ACC112 (cell line): ENCODE data around the gene PCDHB15.
"Not testable (repeated sequence)": the region's sequence is repeated elsewhere in the genome, so short reads cannot be mapped to it uniquely, and the experiment has no call there.

Experiments used
- H2AFZ ChIP-seq: fragments of 200-600 bp; sonication (generic); one replicate; pipeline ENCODE4 v1.6.0; 2017; ENCODE audit warnings: antibody characterized with exemption, low read length; ENCODE audit not compliant: unreplicated experiment
- H3K27ac ChIP-seq: fragments of 200-600 bp; sonication (generic); 2 replicates; pipeline ENCODE4 v1.5.1; 2014; ENCODE audit warnings: low read depth, mild to moderate bottlenecking, antibody characterized with exemption, low read length, moderate library complexity
- H3K27me3 ChIP-seq: fragments of 200-600 bp; sonication (generic); 2 replicates; pipeline ENCODE4 v1.6.1; 2014; ENCODE audit warnings: mild to moderate bottlenecking, antibody characterized with exemption, low read length, moderate library complexity, mixed read lengths; ENCODE audit not compliant: insufficient read depth
- H3K36me3 ChIP-seq: fragments of 200-600 bp; sonication (generic); 2 replicates; pipeline ENCODE4 v1.6.1; 2016; ENCODE audit warnings: mild to moderate bottlenecking, antibody characterized with exemption, low read length, moderate library complexity, mixed read lengths; ENCODE audit not compliant: insufficient read depth
- H3K4me1 ChIP-seq: fragments of 200-600 bp; sonication (generic); one replicate; pipeline ENCODE4 v1.6.1; 2016; ENCODE audit warnings: low read length, mixed read lengths; ENCODE audit not compliant: insufficient read depth, unreplicated experiment, control insufficient read depth
- H3K4me3 ChIP-seq: fragments of 200-600 bp; sonication (generic); 2 replicates; pipeline ENCODE4 v1.5.1; 2014; ENCODE audit warnings: mild to moderate bottlenecking, low read depth, low read length
- H3K79me2 ChIP-seq: fragments of 200-600 bp; sonication (generic); one replicate; pipeline ENCODE4 v1.6.0; 2016; ENCODE audit warnings: low read length; ENCODE audit not compliant: control insufficient read depth, unreplicated experiment, insufficient read depth

Gene PCDHB15

DNA sequence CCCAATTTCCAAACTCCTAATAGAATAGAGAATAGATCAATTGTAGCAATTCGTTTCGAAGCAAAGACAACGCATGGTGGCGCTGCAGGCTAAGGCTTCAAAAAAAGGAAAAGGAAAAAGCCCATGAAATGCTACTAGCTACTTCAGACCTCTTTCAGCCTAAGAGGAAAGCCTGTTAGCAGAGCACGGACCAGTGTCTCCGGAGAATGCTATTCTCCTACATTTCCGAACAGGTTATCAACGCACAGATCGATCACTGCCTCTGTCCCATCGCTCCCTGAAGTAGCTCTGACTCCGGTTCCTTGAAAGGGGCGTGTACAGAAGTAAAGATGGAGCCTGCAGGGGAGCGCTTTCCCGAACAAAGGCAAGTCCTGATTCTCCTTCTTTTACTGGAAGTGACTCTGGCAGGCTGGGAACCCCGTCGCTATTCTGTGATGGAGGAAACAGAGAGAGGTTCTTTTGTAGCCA is at the start of gene PCDHB15:
PCDHB15 (plus strand) TSS at position 146 of the 468 bp plus-strand sequence; CDS start at position 330, 184 bp downstream.
- Histone ChIP-seq H3K27me3 (peaks cover 28% of the 10 kb centered on the region; the same call in 1 of the 2 replicates), H3K4me3 (peak within 1 kb of the TSS; percentile 64), H2AFZ (no peak within 1 kb of the TSS)

DNA sequence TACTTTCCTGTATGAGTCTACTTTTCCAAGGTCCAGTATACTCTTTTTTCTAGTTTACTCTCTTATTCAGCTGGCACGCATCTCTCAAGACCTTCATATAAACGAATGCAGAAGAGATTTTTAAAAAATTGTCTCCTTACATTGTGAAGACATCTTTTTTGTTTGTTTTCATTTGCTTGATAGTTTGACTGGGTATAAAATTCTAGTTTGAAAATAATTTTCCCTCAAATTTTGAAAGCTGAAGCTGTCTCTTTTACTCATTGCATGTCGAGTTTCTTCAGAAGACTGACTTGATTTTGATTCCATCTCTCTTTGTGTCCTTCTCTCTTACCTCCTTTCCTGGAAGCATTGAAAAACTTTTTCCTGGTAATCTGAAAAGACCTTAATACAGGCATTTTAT is 48.8 kb upstream of the PCDHB15 start:
- Histone ChIP-seq H3K79me2 (no peaks in the 10 kb centered on the region), H3K27me3 (peaks cover 6% of the 10 kb centered on the region; the same call in 1 of the 2 replicates), H3K4me1 (no peaks in the 10 kb centered on the region), H3K27ac (no peak overlapping the region), H3K4me3 (no peak overlapping the region), H2AFZ (no peak overlapping the region), H3K36me3 (no peaks in the 10 kb centered on the region)

More for the DNA sequence above, at the start of gene PCDHB15:
- Histone ChIP-seq H3K4me1 (no peaks in the 10 kb centered on the region), H3K79me2 (no peaks in the 10 kb centered on the region), H3K36me3 (no peaks in the 10 kb centered on the region), H3K27ac (no peak within 1 kb of the TSS)

DNA sequence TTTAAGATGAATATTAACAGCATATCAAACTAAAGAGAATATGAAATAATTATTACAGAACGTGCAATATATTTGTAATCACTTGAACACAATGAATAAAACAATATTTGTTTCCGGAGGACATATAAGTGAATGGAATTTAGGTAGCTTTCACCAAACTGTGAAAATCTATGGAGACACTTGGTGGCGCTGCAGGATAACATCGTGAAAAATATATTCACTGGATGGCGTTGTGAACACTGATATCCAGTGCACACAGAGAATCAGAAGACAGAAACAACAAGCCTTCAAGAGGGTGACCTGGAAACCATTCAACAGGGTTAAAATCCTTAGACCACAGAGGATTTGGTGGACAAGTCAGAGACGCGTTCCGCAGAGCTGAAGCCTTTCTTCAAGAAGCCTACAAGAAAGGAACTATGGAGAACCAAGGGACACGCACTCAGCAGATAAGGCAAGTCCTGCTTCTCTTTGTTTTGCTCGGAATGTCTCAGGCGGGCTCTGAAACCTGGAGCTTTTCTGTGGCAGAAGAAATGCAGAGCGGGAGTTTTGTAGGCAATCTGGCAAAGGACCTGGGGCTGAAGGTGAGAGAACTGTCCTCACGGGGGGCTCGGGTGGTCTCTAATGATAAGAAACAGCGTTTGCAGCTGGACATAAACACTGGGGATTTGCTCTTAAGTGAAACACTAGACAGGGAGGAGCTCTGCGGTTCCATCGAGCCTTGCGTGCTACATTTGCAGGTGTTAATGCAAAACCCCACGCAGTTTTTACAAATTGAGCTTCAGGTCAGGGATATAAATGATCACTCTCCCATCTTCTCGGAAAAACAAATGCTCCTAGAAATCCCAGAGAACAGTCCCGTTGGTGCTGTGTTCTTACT is 45.6 kb upstream of the PCDHB15 start, which contains the start of gene PCDHB11:
PCDHB11 (plus strand) TSS at position 269 of the 877 bp plus-strand sequence; CDS start at position 417, 148 bp downstream.
- Histone ChIP-seq H3K4me3 (no peak within 1 kb of the TSS), H3K27me3 (no peaks in the 10 kb centered on the region), H3K36me3 (no peaks in the 10 kb centered on the region), H2AFZ (no peak within 1 kb of the TSS), H3K27ac (no peak within 1 kb of the TSS), H3K79me2 (no peaks in the 10 kb centered on the region), H3K4me1 (no peaks in the 10 kb centered on the region)

DNA sequence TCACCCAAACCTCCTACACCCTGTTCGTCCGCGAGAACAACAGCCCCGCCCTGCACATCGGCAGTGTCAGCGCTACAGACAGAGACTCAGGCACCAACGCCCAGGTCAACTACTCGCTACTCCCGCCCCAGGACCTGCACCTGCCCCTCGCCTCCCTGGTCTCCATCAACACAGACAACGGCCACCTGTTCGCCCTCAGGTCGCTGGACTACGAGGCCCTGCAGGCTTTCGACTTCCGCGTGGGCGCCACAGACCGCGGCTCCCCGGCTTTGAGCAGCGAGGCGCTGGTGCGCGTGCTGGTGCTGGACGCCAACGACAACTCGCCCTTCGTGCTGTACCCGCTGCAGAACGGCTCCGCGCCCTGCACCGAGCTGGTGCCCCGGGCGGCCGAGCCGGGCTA is 44.1 kb upstream of the PCDHB15 start:
- H3K36me3 ChIP-seq, H3K27me3 ChIP-seq, H2AFZ ChIP-seq, H3K4me1 ChIP-seq, H3K79me2 ChIP-seq, H3K27ac ChIP-seq, H3K4me3 ChIP-seq: not testable (repeated sequence)

DNA sequence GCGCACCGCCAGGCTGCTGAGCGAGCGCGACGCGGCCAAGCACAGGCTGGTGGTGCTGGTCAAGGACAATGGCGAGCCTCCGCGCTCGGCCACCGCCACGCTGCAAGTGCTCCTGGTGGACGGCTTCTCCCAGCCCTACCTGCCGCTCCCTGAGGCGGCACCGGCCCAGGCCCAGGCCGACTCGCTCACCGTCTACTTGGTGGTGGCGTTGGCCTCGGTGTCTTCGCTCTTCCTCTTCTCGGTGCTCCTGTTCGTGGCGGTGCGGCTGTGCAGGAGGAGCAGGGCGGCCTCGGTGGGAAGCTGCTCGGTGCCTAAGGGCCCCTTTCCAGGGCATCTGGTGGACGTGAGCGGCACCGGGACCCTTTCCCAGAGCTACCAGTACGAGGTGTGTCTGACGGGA is 43.5 kb upstream of the PCDHB15 start:
- not testable (repeated sequence) for H3K4me3 ChIP-seq, H3K36me3 ChIP-seq, H3K79me2 ChIP-seq, H2AFZ ChIP-seq, H3K27me3 ChIP-seq, H3K27ac ChIP-seq, H3K4me1 ChIP-seq

DNA sequence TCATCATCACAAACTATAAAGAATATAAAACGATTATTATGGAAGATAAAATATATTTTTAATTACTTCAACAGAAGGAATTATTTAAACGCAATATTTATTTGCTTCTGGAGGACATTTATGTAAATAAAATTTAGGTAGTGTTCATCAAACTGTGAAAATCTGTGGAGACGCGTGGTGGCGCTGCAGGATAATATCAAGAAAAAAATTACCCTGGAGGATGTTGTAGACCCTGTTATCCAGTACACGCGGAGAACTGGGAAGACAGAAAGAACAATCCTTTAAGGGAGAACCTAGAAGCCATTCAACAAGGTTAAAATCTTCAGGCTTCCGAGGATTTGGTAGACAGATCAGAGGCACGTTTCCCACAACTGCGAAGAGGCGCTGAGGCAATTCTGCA is 36.7 kb upstream of the PCDHB15 start, which contains the start of gene PCDHB12:
PCDHB12 (plus strand) TSS at position 242 of the 400 bp plus-strand sequence. CDS start 189 bp downstream, outside the sequence.
- Histone ChIP-seq H3K4me3 (no peak within 1 kb of the TSS), H3K79me2 (no peaks in the 10 kb centered on the region), H3K4me1 (no peaks in the 10 kb centered on the region), H3K36me3 (no peaks in the 10 kb centered on the region), H3K27me3 (peaks cover 30% of the 10 kb centered on the region), H3K27ac (no peak within 1 kb of the TSS), H2AFZ (no peak within 1 kb of the TSS)

DNA sequence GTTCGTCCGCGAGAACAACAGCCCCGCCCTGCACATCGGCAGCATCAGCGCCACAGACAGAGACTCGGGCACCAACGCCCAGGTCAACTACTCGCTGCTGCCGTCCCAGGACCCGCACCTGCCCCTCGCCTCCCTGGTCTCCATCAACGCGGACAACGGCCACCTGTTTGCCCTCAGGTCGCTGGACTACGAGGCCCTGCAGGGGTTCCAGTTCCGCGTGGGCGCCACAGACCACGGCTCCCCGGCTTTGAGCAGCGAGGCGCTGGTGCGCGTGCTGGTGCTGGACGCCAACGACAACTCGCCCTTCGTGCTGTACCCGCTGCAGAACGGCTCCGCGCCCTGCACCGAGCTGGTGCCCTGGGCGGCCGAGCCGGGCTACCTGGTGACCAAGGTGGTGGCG is 34.9 kb upstream of the PCDHB15 start:
- not testable (repeated sequence) for H3K79me2 ChIP-seq, H3K4me1 ChIP-seq, H3K36me3 ChIP-seq

DNA sequence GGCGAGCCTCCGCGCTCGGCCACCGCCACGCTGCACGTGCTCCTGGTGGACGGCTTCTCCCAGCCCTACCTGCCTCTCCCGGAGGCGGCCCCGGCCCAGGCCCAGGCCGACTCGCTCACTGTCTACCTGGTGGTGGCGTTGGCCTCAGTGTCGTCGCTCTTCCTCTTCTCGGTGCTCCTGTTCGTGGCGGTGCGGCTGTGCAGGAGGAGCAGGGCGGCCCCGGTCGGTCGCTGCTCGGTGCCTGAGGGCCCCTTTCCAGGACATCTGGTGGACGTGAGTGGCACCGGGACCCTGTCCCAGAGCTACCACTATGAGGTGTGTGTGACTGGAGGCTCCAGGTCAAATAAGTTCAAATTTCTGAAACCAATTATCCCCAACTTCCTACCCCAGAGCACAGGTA is 34.3 kb upstream of the PCDHB15 start:
- not testable (repeated sequence) for H3K27ac ChIP-seq, H3K36me3 ChIP-seq, H2AFZ ChIP-seq, H3K79me2 ChIP-seq, H3K4me3 ChIP-seq, H3K4me1 ChIP-seq
- peaks cover 30% of the 10 kb centered on the region for H3K27me3 ChIP-seq

More for the DNA sequence above, 34.9 kb upstream of the PCDHB15 start:
- not testable (repeated sequence) for H2AFZ ChIP-seq, H3K4me3 ChIP-seq, H3K27ac ChIP-seq
- H3K27me3 ChIP-seq: peaks cover 30% of the 10 kb centered on the region

DNA sequence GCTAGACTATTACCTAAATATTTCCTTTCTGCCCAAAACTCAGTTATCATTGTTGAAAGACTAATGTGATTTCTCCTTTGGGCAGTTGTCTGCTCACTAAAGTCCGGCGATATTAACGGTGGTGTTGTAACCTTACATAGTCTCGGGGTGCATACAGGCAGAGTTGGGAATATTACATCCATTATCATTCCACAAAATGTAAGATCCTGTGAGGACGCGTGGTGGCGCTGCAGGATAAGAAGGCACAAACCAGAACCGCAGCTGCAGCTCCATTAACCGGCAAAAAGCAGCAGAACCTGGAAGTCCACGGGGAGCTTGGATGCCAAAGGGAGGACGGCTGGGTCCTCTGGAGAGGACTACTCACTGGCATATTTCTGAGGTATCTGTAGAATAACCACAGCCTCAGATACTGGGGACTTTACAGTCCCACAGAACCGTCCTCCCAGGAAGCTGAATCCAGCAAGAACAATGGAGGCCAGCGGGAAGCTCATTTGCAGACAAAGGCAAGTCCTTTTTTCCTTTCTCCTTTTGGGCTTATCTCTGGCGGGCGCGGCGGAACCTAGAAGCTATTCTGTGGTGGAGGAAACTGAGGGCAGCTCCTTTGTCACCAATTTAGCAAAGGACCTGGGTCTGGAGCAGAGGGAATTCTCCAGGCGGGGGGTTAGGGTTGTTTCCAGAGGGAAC is 31.4 kb upstream of the PCDHB15 start, which contains the start of gene PCDHB13:
PCDHB13 (plus strand) TSS at position 264 of the 684 bp plus-strand sequence; CDS start at position 469, 205 bp downstream.
- not testable (repeated sequence) for H3K4me3 ChIP-seq, H3K27ac ChIP-seq

DNA sequence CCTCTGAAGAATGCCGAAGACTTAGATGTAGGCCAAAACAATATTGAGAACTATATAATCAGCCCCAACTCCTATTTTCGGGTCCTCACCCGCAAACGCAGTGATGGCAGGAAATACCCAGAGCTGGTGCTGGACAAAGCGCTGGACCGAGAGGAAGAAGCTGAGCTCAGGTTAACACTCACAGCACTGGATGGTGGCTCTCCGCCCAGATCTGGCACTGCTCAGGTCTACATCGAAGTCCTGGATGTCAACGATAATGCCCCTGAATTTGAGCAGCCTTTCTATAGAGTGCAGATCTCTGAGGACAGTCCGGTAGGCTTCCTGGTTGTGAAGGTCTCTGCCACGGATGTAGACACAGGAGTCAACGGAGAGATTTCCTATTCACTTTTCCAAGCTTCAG is 30.6 kb upstream of the PCDHB15 start:
- H3K4me1 ChIP-seq, H3K36me3 ChIP-seq, H2AFZ ChIP-seq, H3K79me2 ChIP-seq, H3K27ac ChIP-seq, H3K4me3 ChIP-seq: not testable (repeated sequence)
- peaks cover 21% of the 10 kb centered on the region for H3K27me3 ChIP-seq

More for the DNA sequence above, 31.4 kb upstream of the PCDHB15 start, which contains the start of gene PCDHB13:
- peaks cover 27% of the 10 kb centered on the region for H3K27me3 ChIP-seq
- not testable (repeated sequence) for H3K79me2 ChIP-seq, H3K4me1 ChIP-seq, H3K36me3 ChIP-seq, H2AFZ ChIP-seq
